Erythroblast (primary cell): Measurements from ENCODE around the gene HMOX1.

Experiments
- GATA1 ChIP-seq: IDR thresholded peaks from 2 replicates; pipeline ENCODE4 v1.6.1; 2011; ENCODE audit warnings: low read depth, mild to moderate bottlenecking, control low read depth, low read length, moderate library complexity
- POLR2A ChIP-seq: IDR thresholded peaks from 2 replicates; pipeline ENCODE4 v1.6.1; 2011; ENCODE audit warnings: mild to moderate bottlenecking, low read length

DNA sequence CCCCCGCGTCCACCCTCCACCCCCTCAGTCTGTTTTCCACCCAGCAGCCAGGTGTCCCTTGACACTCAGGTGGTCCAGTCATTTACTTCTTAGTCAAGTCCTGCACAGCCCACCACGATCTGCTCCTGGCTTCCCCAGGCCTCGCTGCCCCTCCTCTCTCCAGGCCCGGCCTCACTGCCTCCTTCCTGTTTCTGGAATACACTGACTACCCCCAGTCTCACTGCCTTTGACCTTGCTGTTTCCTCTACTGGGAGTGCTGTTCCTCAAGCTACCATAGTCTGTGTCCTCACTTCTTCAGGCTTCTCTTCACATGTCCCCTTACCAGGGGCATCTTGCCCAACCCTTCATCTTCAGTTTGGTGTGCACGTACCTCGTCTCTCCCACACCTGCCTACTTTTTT is 26.5 kb downstream of the HMOX1 start:
- TF ChIP-seq POLR2A, result no peak
- TF ChIP-seq GATA1, result no peak
